GM13976 (cell line): ENCODE data around the gene PTGDS.
A peak's percentile ranks its signal among the peaks of the same experiment; 100 is the strongest.

Experiments used
- DNase-seq: peaks from one replicate; pipeline ENCODE4 v3.0.0; 2012; ENCODE audit warnings: low spot score
- CTCF ChIP-seq: IDR thresholded peaks from 2 replicates; pipeline ENCODE4 v1.5.1; 2012; ENCODE audit warnings: borderline replicate concordance, mild to moderate bottlenecking; ENCODE audit not compliant: insufficient read depth; ENCODE audit errors: extremely low read depth, missing control alignments, control extremely low read depth
- in situ Hi-C: fragments of 300-500 bp; cut with MboI; formaldehyde crosslinking; loops from one replicate; pipeline ENCODE4 v1.12.0; 2022; ENCODE audit warnings: low sequenced_read_pairs, mixed read lengths, inconsistent platforms; ENCODE audit not compliant: unreplicated experiment

Gene PTGDS

DNA sequence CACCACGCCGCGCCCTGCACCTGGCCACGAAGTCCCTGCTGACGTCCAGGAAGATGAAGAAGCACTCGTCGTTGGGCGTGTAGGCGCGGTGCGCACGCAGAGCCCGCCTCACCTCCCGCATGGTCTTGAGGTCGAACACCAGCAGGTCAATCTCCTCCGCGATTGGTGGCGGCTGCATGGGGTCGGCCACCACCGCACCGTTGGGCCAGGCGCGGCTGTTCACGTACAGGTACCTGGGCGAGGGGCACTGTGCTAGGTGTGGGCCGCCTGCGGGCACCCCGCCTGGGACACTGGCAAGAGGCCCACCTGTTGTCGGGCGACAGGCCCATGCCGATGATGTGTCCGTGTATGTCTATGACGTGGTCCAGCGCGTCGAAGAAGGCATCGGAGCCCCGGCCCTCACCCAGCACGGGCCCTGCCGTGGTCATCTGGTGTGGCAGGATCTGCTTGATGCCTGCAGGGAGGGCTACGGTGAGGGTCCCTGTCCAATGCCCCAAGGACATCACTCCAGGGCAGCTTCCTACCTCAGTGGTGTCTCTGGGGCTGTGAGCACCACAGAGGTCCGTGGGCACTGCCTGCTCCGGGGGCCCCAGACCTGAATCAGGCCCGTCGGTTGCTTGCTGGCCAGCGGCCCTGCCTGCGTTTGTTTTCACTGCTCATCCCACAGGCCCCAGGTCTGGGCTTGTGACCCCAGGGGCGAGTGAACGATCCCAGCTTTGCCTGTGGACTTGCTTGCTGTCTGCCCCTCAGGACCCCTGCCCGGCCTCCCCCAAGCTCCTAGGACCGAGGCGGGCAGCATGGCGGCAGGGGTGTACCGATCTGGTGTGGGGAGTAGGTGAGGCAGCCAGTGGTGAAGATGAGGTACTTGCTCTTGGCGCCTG, 35.8 kb upstream of the PTGDS start:
- no peak for TF ChIP-seq CTCF
- in situ Hi-C loops = no loop called here
- DNase-seq = no peak

GRCh38 chr9:136942112-136942880, 35.0 kb upstream of the PTGDS start:
- TF ChIP-seq CTCF = no peak
- no peak for DNase-seq
- in situ Hi-C loops = no loop called here

DNA sequence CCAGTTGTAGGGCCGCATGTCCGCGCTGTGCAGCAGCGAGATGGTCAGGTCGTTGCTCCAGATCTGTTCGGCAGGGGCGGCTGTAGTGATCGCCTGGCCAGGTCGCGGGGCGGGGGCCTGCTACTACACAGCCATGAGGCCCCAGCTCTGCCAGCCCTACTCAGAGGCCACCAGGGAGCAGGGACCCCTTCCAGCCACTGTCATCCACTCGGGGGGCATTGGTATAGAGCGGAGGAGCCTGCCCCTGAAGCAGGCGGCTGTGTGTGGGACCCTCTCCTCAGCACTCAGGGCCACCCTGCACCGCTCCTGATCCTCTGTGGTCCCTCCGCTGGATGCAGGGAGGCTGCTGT, 34.4 kb upstream of the PTGDS start:
- DNase-seq = no peak
- TF ChIP-seq CTCF = no peak
- in situ Hi-C loops = no loop called here

GRCh38 chr9:136943291-136944211, 33.8 kb upstream of the PTGDS start:
- peak; percentile 78 for DNase-seq
- TF ChIP-seq CTCF = peak; percentile 13
- in situ Hi-C loops = no loop called here

DNA sequence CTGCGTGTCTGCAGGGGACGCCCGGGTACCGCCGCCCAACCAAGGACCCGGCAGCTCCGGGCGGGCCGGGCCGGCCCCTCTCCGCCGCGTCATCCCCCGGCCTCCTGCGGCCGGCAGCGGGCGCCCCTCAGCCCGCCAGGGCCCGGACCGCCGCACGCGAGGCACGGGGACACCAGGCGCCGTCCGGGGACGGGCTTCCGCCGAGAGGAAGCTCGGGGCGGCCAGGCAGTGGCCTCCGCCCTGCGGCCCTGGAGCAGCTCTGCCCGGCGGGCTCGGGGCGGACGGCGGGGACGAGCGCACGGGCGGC, 33.1 kb upstream of the PTGDS start:
- in situ Hi-C loops = no loop called here
- peak; percentile 36 for TF ChIP-seq CTCF
- peak; percentile 88 for DNase-seq
